Endothelial cell of umbilical vein (primary cell): ENCODE data around the gene ZBTB7C. TPM values are rescaled to one million over a fixed set of nuclear protein-coding genes. Genes with fewer than 3 reads are reported as not detected.

Source experiments
- BruUV-seq: library from RNA; stranded (reverse); fragments of 400-500 nt; replicated peaks from 2 replicates; lab custom pipeline; 2021; lab: Mats Ljungman, UMichigan
- CTCF ChIA-PET: fragments of 300-600, 350-600 bp; sonication (Branson Sonifier 250); formaldehyde crosslinking; loops from one replicate; lab custom pipeline; 2021; ENCODE audit warnings: antibody characterized with exemption, inconsistent platforms; lab: Charles Lee
- POLR2A ChIA-PET: fragments of 300-600, 350-600 bp; sonication (Branson Sonifier 250); formaldehyde crosslinking; loops from one replicate; lab custom pipeline; 2021; ENCODE audit warnings: antibody characterized with exemption, inconsistent platforms; lab: Charles Lee
- DNase-seq: peaks from one replicate; pipeline ENCODE4 v3.0.0-alpha.2; 2011; ENCODE audit warnings: low read depth, low spot score
- FAIRE-seq: peaks from 2 replicates; lab custom pipeline; 2011; peaks lifted over from hg19 to GRCh38; lab: Jason Lieb, UNC
- H2AFZ ChIP-seq: 2 replicates; pipeline ENCODE4 v1.6.0; 2012; ENCODE audit warnings: low read depth, low read length, control low read depth, inconsistent platforms
- H3K27ac ChIP-seq: 2 replicates; pipeline ENCODE4 v1.5.1; 2011; ENCODE audit warnings: low read depth, mild to moderate bottlenecking, control low read depth, low read length, moderate library complexity; ENCODE audit not compliant: insufficient read depth
- H3K27me3 ChIP-seq, 2 experiments: 2 replicates each; pipeline versions ENCODE4 v1.6.0 to v1.6.1; 2011; ENCODE audit warnings: low read length in 2 of 2, mixed read lengths in 1 of 2; ENCODE audit not compliant: control insufficient read depth in 2 of 2, insufficient read depth in 2 of 2
- H3K36me3 ChIP-seq, 2 experiments: 2 replicates in 1 of 2; 3 replicates in 1 of 2; pipeline ENCODE4 v1.5.1; 2011; ENCODE audit warnings: low read length in 2 of 2, mild to moderate bottlenecking in 1 of 2, moderate library complexity in 1 of 2; ENCODE audit not compliant: control insufficient read depth in 2 of 2, insufficient read depth in 2 of 2; ENCODE audit errors: extremely low read depth in 1 of 2
- H3K4me1 ChIP-seq: 3 replicates; pipeline ENCODE4 v1.5.1; 2011; ENCODE audit warnings: mild to moderate bottlenecking, low read length; ENCODE audit not compliant: control insufficient read depth, insufficient read depth; ENCODE audit errors: extremely low read depth
- H3K4me2 ChIP-seq: 2 replicates; pipeline ENCODE4 v1.6.1; 2011; ENCODE audit warnings: low read length, control low read depth, mixed read lengths; ENCODE audit not compliant: insufficient read depth
- H3K4me3 ChIP-seq, 3 experiments: fragments of 200-600 bp in 1 of 3; sonication (generic), shearing (Covaris generic) in 1 of 3; replicated peaks in 1 of 3; 2 replicates each; pipeline ENCODE4 v1.5.1; 2011 to 2016; ENCODE audit warnings: control low read depth in 3 of 3, low read length in 3 of 3, mild to moderate bottlenecking in 2 of 3, inconsistent platforms in 1 of 3, low read depth in 1 of 3, moderate library complexity in 1 of 3; ENCODE audit not compliant: insufficient read depth in 1 of 3
- H3K79me2 ChIP-seq: 2 replicates; pipeline ENCODE4 v1.6.0; 2012; ENCODE audit warnings: low read length, inconsistent platforms; ENCODE audit not compliant: control insufficient read depth, insufficient read depth
- H3K9ac ChIP-seq: replicated peaks from 2 replicates; pipeline ENCODE3; 2011; ENCODE audit warnings: low read length, control low read depth; ENCODE audit not compliant: insufficient read depth; ENCODE audit errors: extremely low read depth
- H3K9me1 ChIP-seq: replicated peaks from 3 replicates; pipeline ENCODE4 v1.6.0; 2011; ENCODE audit warnings: mild to moderate bottlenecking, low read length; ENCODE audit not compliant: control insufficient read depth, insufficient read depth; ENCODE audit errors: extremely low read depth
- H3K9me3 ChIP-seq: replicated peaks from 2 replicates; pipeline ENCODE4 v1.5.1; 2012; ENCODE audit warnings: low read length, inconsistent platforms; ENCODE audit not compliant: control insufficient read depth, insufficient read depth
- H4K20me1 ChIP-seq: replicated peaks from 2 replicates; pipeline ENCODE3; 2011; ENCODE audit warnings: mild to moderate bottlenecking, low read length; ENCODE audit not compliant: control insufficient read depth, insufficient read depth; ENCODE audit errors: extremely low read depth
- GATA2 ChIP-seq: IDR thresholded peaks from 2 replicates; pipeline ENCODE4 v1.7.0; 2011; ENCODE audit warnings: low read depth, mild to moderate bottlenecking, moderate library complexity, mixed read lengths, low read length; ENCODE audit not compliant: insufficient read length, insufficient read depth
- POLR2A ChIP-seq: IDR thresholded peaks from 2 replicates; pipeline ENCODE4 v1.6.1; 2012; ENCODE audit warnings: low read depth, mild to moderate bottlenecking, control low read depth, low read length
- POLR2AphosphoS5 ChIP-seq: IDR thresholded peaks from 2 replicates; pipeline ENCODE4 v1.6.1; 2012; ENCODE audit warnings: low read depth, mild to moderate bottlenecking, control low read depth, low read length, moderate library complexity; ENCODE audit not compliant: insufficient read depth
- dilution Hi-C: fragments of 300-500 bp; cut with MboI; formaldehyde crosslinking; loops from one replicate; pipeline ENCODE4 v1.15.0; 2019; ENCODE audit warnings: low sequenced_read_pairs; ENCODE audit not compliant: extremely low pct_ligation_motif_present
- intact Hi-C: fragments of 100-400 bp; cut with micrococcal nuclease; formaldehyde crosslinking; loops from one replicate; pipeline ENCODE4 v1.10.0; 2022
- polyA plus RNA-seq, 4 experiments: library from polyadenylated mRNA; depleted of rRNA in 3 of 4; stranded (reverse) in 3 of 4; unstranded in 1 of 4; fragments of >200 nt; gene quantifications; 2 replicates each; pipeline versions ENCODE4 v1.2.1 to v1.2.3, GENCODE V29; 2011 to 2012; ENCODE audit warnings: missing spikeins in 1 of 4
- total RNA-seq: library from RNA; stranded (reverse); gene quantifications from 2 replicates; pipeline ENCODE4 v1.2.3, GENCODE V29; 2021
- TF ChIP-seq, protein P1 (sequence below): IDR thresholded peaks from 2 replicates; pipeline ENCODE4 v1.6.1; 2011; ENCODE audit not compliant: insufficient read depth, insufficient read length
- TF ChIP-seq, protein P2 (sequence below), 2 donors: IDR thresholded peaks; 1 replicate in 1 of 2; 2 replicates in 1 of 2; pipeline ENCODE4 v1.5.1; 2011; ENCODE audit warnings: low read length in 2 of 2, mild to moderate bottlenecking in 2 of 2, moderate library complexity in 2 of 2, control low read depth in 1 of 2, inconsistent platforms in 1 of 2, low read depth in 1 of 2; ENCODE audit not compliant: insufficient read depth in 1 of 2; ENCODE audit errors: extremely low read depth in 1 of 2

ZBTB7C gene
- total and polyA plus RNA-seq, 2 donors (not counting 3 experiments of a cell fraction or from before 2014, with no cell fraction given), result not detected

DNA sequence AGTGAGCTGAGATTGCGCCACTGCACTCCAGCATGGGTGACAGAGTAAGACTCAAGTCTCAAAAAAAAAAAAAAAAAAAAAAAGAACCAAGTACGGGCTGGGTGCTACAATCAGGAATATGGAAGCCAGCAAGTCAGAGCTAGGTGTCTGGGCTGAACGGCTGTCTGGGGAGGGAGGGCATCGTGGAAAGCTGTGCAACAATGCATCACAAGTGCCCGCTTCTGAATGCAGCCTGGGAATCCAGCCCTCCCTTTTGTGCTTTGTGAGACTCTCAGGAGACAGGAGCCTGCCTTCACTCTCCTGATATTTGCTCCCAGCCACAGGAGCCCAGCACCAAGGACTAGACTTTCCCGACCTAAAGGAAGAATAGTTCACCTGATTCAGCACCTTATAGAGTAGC is 353.8 kb downstream of the ZBTB7C start:
- Histone ChIP-seq H3K4me2 (no peak overlapping the region), H3K4me1 (no peaks in the 10 kb centered on the region), H3K79me2 (no peaks in the 10 kb centered on the region), H3K9me1 (no peaks in the 10 kb centered on the region), H3K36me3 (no peaks in the 10 kb centered on the region), H3K9me3 (no peaks in the 10 kb centered on the region), H4K20me1 (no peaks in the 10 kb centered on the region), H3K27ac (no peak overlapping the region), H3K9ac (no peak overlapping the region), H2AFZ (no peak overlapping the region), H3K27me3 (peaks cover 0 to 9% of the 10 kb centered on the region in 2 experiments), H3K4me3 (no peak overlapping the region)
- TF ChIP-seq, protein P1, sequence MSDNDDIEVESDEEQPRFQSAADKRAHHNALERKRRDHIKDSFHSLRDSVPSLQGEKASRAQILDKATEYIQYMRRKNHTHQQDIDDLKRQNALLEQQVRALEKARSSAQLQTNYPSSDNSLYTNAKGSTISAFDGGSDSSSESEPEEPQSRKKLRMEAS, result no peak
- TF ChIP-seq POLR2AphosphoS5 (no peak), POLR2A (no peak), GATA2 (no peak)
- TF ChIP-seq, protein P2, sequence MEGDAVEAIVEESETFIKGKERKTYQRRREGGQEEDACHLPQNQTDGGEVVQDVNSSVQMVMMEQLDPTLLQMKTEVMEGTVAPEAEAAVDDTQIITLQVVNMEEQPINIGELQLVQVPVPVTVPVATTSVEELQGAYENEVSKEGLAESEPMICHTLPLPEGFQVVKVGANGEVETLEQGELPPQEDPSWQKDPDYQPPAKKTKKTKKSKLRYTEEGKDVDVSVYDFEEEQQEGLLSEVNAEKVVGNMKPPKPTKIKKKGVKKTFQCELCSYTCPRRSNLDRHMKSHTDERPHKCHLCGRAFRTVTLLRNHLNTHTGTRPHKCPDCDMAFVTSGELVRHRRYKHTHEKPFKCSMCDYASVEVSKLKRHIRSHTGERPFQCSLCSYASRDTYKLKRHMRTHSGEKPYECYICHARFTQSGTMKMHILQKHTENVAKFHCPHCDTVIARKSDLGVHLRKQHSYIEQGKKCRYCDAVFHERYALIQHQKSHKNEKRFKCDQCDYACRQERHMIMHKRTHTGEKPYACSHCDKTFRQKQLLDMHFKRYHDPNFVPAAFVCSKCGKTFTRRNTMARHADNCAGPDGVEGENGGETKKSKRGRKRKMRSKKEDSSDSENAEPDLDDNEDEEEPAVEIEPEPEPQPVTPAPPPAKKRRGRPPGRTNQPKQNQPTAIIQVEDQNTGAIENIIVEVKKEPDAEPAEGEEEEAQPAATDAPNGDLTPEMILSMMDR (IDR thresholded peaks at IDR 0.05; ENCODE audit: extremely low read depth in 1 of 2, insufficient read depth in 1 of 2, low read depth in 1 of 2, low read length in 2 of 2), result no peak
- intact Hi-C loops, result no loop called here
- FAIRE-seq, result no peak
- ChIA-PET POLR2A (no interaction called here), CTCF (no interaction called here)
- dilution Hi-C loops, result no loop called here
- BruUV-seq, result no TSS peak
- no peak for DNase-seq
